Peyer's patch (tissue), 4 donors: ENCODE data around the gene PFKFB3.

Experiments
- POLR2A ChIP-seq, 2 donors: fragments of 450-650 bp; IDR thresholded peaks; one replicate each; pipeline ENCODE4 v1.5.1; 2017; ENCODE audit warnings: antibody characterized with exemption in 2 of 2, mild to moderate bottlenecking in 2 of 2, moderate library complexity in 2 of 2
- TF ChIP-seq, protein P1 (sequence below), 6 experiments: fragments of 450-650 bp in 4 of 6; fragments of 200-600 bp in 2 of 6; sonication (generic) in 1 of 6; IDR thresholded peaks; one replicate each; pipeline ENCODE4 v1.5.1; 2017 to 2019; ENCODE audit warnings: antibody characterized with exemption in 6 of 6, mild to moderate bottlenecking in 3 of 6, moderate library complexity in 1 of 6

DNA sequence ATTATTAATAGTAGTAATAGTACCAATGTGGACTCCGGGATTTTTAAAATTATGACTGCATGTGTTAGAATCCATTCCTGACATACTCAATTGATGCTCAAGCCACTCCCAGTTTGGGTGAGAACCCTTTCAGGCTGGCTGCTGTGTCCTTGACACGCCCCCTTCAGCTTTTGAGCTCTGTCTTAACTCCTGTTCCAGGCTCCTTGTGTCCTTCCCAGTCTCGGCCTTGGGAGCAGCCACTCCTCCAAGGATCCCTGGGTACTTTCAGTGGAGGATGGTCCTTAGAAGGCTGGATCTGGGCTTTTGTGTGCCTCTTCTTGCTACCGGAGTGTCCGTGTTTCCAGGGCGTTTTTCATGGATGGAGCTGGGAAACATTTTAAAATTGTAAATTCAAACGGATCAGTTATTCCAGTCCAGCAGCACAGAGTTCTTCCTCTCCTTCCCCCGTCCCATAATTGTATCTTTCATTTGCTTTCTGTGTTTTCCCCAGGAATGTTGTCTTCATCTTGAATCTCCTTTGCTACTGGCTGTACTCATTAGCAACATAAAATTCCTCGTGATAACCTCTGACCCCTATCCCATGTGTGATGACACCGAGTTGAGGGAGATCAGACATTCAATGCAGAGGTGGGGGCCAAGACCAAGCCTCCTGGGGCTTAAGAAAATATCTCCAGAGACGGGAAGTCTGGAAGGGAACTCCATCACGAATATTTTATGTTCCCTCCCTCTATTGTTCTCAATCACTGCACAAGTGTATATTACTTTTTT, 40.0 kb upstream of the PFKFB3 start:
- TF ChIP-seq, protein P1, sequence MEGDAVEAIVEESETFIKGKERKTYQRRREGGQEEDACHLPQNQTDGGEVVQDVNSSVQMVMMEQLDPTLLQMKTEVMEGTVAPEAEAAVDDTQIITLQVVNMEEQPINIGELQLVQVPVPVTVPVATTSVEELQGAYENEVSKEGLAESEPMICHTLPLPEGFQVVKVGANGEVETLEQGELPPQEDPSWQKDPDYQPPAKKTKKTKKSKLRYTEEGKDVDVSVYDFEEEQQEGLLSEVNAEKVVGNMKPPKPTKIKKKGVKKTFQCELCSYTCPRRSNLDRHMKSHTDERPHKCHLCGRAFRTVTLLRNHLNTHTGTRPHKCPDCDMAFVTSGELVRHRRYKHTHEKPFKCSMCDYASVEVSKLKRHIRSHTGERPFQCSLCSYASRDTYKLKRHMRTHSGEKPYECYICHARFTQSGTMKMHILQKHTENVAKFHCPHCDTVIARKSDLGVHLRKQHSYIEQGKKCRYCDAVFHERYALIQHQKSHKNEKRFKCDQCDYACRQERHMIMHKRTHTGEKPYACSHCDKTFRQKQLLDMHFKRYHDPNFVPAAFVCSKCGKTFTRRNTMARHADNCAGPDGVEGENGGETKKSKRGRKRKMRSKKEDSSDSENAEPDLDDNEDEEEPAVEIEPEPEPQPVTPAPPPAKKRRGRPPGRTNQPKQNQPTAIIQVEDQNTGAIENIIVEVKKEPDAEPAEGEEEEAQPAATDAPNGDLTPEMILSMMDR (IDR thresholded peaks at IDR 0.05) = no peak
- no peak for TF ChIP-seq POLR2A (IDR thresholded peaks at IDR 0.05)
